ACC112 (cell line): Measurements from ENCODE around the gene KCNJ13.

Experiments
- H2AFZ ChIP-seq: fragments of 200-600 bp; sonication (generic); one replicate; pipeline ENCODE4 v1.6.0; 2017; ENCODE audit warnings: antibody characterized with exemption, low read length; ENCODE audit not compliant: unreplicated experiment
- H3K27ac ChIP-seq: fragments of 200-600 bp; sonication (generic); 2 replicates; pipeline ENCODE4 v1.5.1; 2014; ENCODE audit warnings: low read depth, mild to moderate bottlenecking, antibody characterized with exemption, low read length, moderate library complexity
- H3K27me3 ChIP-seq: fragments of 200-600 bp; sonication (generic); 2 replicates; pipeline ENCODE4 v1.6.1; 2014; ENCODE audit warnings: mild to moderate bottlenecking, antibody characterized with exemption, low read length, moderate library complexity, mixed read lengths; ENCODE audit not compliant: insufficient read depth
- H3K36me3 ChIP-seq: fragments of 200-600 bp; sonication (generic); 2 replicates; pipeline ENCODE4 v1.6.1; 2016; ENCODE audit warnings: mild to moderate bottlenecking, antibody characterized with exemption, low read length, moderate library complexity, mixed read lengths; ENCODE audit not compliant: insufficient read depth
- H3K4me1 ChIP-seq: fragments of 200-600 bp; sonication (generic); one replicate; pipeline ENCODE4 v1.6.1; 2016; ENCODE audit warnings: low read length, mixed read lengths; ENCODE audit not compliant: insufficient read depth, unreplicated experiment, control insufficient read depth
- H3K4me3 ChIP-seq: fragments of 200-600 bp; sonication (generic); 2 replicates; pipeline ENCODE4 v1.5.1; 2014; ENCODE audit warnings: mild to moderate bottlenecking, low read depth, low read length
- H3K79me2 ChIP-seq: fragments of 200-600 bp; sonication (generic); one replicate; pipeline ENCODE4 v1.6.0; 2016; ENCODE audit warnings: low read length; ENCODE audit not compliant: control insufficient read depth, unreplicated experiment, insufficient read depth

Gene KCNJ13

GRCh38 chr2:232793271-232793670, 16.9 kb upstream of the KCNJ13 start:
- H3K36me3 ChIP-seq, result peaks cover 24% of the 10 kb centered on the region
- H2AFZ ChIP-seq, result no peak overlapping the region
- no peak overlapping the region for H3K4me3 ChIP-seq
- no peaks in the 10 kb centered on the region for H3K27me3 ChIP-seq
- H3K4me1 ChIP-seq, result no peaks in the 10 kb centered on the region
- no peaks in the 10 kb centered on the region for H3K79me2 ChIP-seq
- no peak overlapping the region for H3K27ac ChIP-seq

- no peak overlapping the region for H3K27ac ChIP-seq
- no peaks in the 10 kb centered on the region for H3K79me2 ChIP-seq
- H3K4me1 ChIP-seq, result no peaks in the 10 kb centered on the region
- H2AFZ ChIP-seq, result no peak overlapping the region
- H3K36me3 ChIP-seq, result peaks cover 35% of the 10 kb centered on the region
- no peak overlapping the region for H3K4me3 ChIP-seq
- H3K27me3 ChIP-seq, result no peaks in the 10 kb centered on the region
Measured at GRCh38 chr2:232791518-232791917, 15.2 kb upstream of the KCNJ13 start.

- no peaks in the 10 kb centered on the region for H3K4me1 ChIP-seq
- H3K4me3 ChIP-seq, result no peak overlapping the region
- no peaks in the 10 kb centered on the region for H3K27me3 ChIP-seq
- no peak overlapping the region for H2AFZ ChIP-seq
- H3K79me2 ChIP-seq, result no peaks in the 10 kb centered on the region
- peaks cover 35% of the 10 kb centered on the region for H3K36me3 ChIP-seq
- no peak overlapping the region for H3K27ac ChIP-seq
Measured at GRCh38 chr2:232789082-232789481, 12.7 kb upstream of the KCNJ13 start.

- no peak overlapping the region for H3K27ac ChIP-seq
- no peak overlapping the region for H2AFZ ChIP-seq
- H3K4me3 ChIP-seq, result no peak overlapping the region
- H3K36me3 ChIP-seq, result peaks cover 35% of the 10 kb centered on the region
- no peaks in the 10 kb centered on the region for H3K4me1 ChIP-seq
- no peaks in the 10 kb centered on the region for H3K79me2 ChIP-seq
- no peaks in the 10 kb centered on the region for H3K27me3 ChIP-seq
Measured at GRCh38 chr2:232787806-232788205, 11.4 kb upstream of the KCNJ13 start.

GRCh38 chr2:232783278-232783677, 6.9 kb upstream of the KCNJ13 start:
- Histone ChIP-seq H3K27ac (no peak overlapping the region), H2AFZ (no peak overlapping the region), H3K36me3 (peaks cover 15% of the 10 kb centered on the region), H3K27me3 (no peaks in the 10 kb centered on the region), H3K4me3 (no peak overlapping the region), H3K79me2 (no peaks in the 10 kb centered on the region), H3K4me1 (no peaks in the 10 kb centered on the region)

- peak overlapping the region; percentile 46; the same call in 1 of the 2 replicates for H3K27ac ChIP-seq
- H3K36me3 ChIP-seq, result peaks cover under 1% of the 10 kb centered on the region; the same call in 1 of the 2 replicates
Measured at GRCh38 chr2:232781765-232782164, 5.4 kb upstream of the KCNJ13 start.

GRCh38 chr2:232779934-232780333, 3.6 kb upstream of the KCNJ13 start:
- H3K27ac ChIP-seq, result no peak overlapping the region
- H3K4me3 ChIP-seq, result no peak overlapping the region
- H2AFZ ChIP-seq, result no peak overlapping the region
- H3K36me3 ChIP-seq, result no peaks in the 10 kb centered on the region
- no peaks in the 10 kb centered on the region for H3K79me2 ChIP-seq
- no peaks in the 10 kb centered on the region for H3K27me3 ChIP-seq
- no peaks in the 10 kb centered on the region for H3K4me1 ChIP-seq

More at GRCh38 chr2:232781765-232782164, 5.4 kb upstream of the KCNJ13 start:
- Histone ChIP-seq H3K79me2 (no peaks in the 10 kb centered on the region), H3K4me1 (no peaks in the 10 kb centered on the region), H3K27me3 (no peaks in the 10 kb centered on the region), H3K4me3 (no peak overlapping the region), H2AFZ (no peak overlapping the region)

GRCh38 chr2:232779465-232779864, 3.1 kb upstream of the KCNJ13 start:
- Histone ChIP-seq H3K79me2 (no peaks in the 10 kb centered on the region), H3K27me3 (no peaks in the 10 kb centered on the region), H3K4me3 (no peak overlapping the region), H2AFZ (no peak overlapping the region), H3K27ac (no peak overlapping the region), H3K36me3 (no peaks in the 10 kb centered on the region), H3K4me1 (no peaks in the 10 kb centered on the region)

GRCh38 chr2:232777276-232777675, 911 bp upstream of the KCNJ13 start:
- no peak overlapping the region for H3K27ac ChIP-seq
- no peaks in the 10 kb centered on the region for H3K4me1 ChIP-seq
- no peaks in the 10 kb centered on the region for H3K79me2 ChIP-seq
- no peak overlapping the region for H2AFZ ChIP-seq
- no peaks in the 10 kb centered on the region for H3K27me3 ChIP-seq
- no peaks in the 10 kb centered on the region for H3K36me3 ChIP-seq
- no peak overlapping the region for H3K4me3 ChIP-seq

GRCh38 chr2:232773815-232774214, 2.5 kb downstream of the KCNJ13 start:
- no peaks in the 10 kb centered on the region for H3K27me3 ChIP-seq
- no peaks in the 10 kb centered on the region for H3K79me2 ChIP-seq
- H3K36me3 ChIP-seq, result peaks cover 10% of the 10 kb centered on the region; the same call in 1 of the 2 replicates
- H3K4me3 ChIP-seq, result no peak overlapping the region
- H2AFZ ChIP-seq, result no peak overlapping the region
- H3K27ac ChIP-seq, result no peak overlapping the region
- H3K4me1 ChIP-seq, result no peaks in the 10 kb centered on the region

- no peak overlapping the region for H2AFZ ChIP-seq
- peaks cover 20% of the 10 kb centered on the region; the same call in 1 of the 2 replicates for H3K36me3 ChIP-seq
Measured at GRCh38 chr2:232772531-232772930, 3.8 kb downstream of the KCNJ13 start.

More at GRCh38 chr2:232772531-232772930, 3.8 kb downstream of the KCNJ13 start:
- Histone ChIP-seq H3K27me3 (no peaks in the 10 kb centered on the region), H3K79me2 (no peaks in the 10 kb centered on the region), H3K4me1 (no peaks in the 10 kb centered on the region), H3K27ac (no peak overlapping the region), H3K4me3 (no peak overlapping the region)
